ENCODE measurements around the gene ACSF2. TPM values are rescaled to one million over a fixed set of nuclear protein-coding genes. Genes with fewer than 3 reads are reported as not detected.

The ACSF2 gene
- total RNA-seq, 1 experiment from 2014 or later = 12.2 TPM

DNA sequence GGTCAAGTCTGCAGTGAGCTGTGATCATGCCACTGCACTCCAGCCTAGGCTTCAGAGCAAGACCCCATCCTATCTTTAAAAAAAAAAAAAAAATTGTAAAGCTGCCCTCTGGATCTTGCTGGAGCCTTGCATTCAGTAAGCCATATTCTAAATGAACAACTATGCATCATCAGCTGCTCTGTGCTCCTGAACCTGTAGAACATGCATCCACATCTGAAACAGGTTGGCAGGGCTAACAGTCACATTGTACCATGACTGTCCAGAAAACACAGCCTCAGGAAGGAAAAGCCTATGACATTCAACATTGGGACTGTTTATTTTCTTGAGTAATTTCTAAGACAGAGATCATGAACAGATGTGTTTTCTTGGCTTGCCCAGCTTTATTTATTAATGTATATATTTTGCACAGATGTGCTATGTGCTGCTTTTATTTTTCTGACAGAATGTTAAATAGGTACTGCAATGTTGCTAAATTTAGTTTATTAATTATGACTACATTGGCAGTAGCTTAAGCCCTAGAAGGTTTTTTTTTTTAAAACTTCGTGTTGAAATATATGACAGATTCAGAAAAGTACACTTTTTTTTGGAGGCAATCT is 19.8 kb downstream of the ACSF2 start:
- Histone ChIP-seq H3K9ac (ENCODE audit: extremely low read depth, insufficient read length, low read length) (no peak overlapping the region), H2BK15ac (ENCODE audit: low read depth, low read length) (no peak overlapping the region), H4K5ac (ENCODE audit: insufficient read length, low read depth, low read length) (no peak overlapping the region), H2BK20ac (ENCODE audit: low read depth, low read length, poor library complexity, severe bottlenecking) (no peak overlapping the region), H3K14ac (ENCODE audit: insufficient read depth, low read length) (no peak overlapping the region), H3K4me1 (ENCODE audit: insufficient read depth, low read length) (no peaks in the 10 kb centered on the region), H3K4ac (ENCODE audit: low read depth, low read length) (no peak overlapping the region), H2BK120ac (ENCODE audit: low read depth, low read length, poor library complexity, severe bottlenecking) (no peak overlapping the region), H2AK5ac (ENCODE audit: insufficient read length, low read length) (no peak overlapping the region), H3K18ac (ENCODE audit: insufficient read length, low read depth, low read length) (no peak overlapping the region), H3K23me2 (ENCODE audit: insufficient read length, low read depth, low read length, poor library complexity, severe bottlenecking) (no peaks in the 10 kb centered on the region), H3K79me2 (ENCODE audit: insufficient read depth, low read length) (no peaks in the 10 kb centered on the region), H4K8ac (replicated peaks; ENCODE audit: insufficient read length, low read depth, low read length) (no peak overlapping the region), H3K4me2 (ENCODE audit: insufficient read depth, insufficient read length, low read length) (no peak overlapping the region), H3K27me3 (ENCODE audit: insufficient read depth, low read length) (no peaks in the 10 kb centered on the region), H3T11ph (ENCODE audit: low read length) (no peak overlapping the region), H3K23ac (ENCODE audit: insufficient read length, low read depth, low read length) (no peak overlapping the region), H3K79me1 (ENCODE audit: insufficient read depth, low read depth, low read length, poor library complexity, severe bottlenecking) (no peaks in the 10 kb centered on the region), H3K9me3 (ENCODE audit: control insufficient read depth, low read depth, low read length) (no peaks in the 10 kb centered on the region), H2BK5ac (ENCODE audit: insufficient read length, low read length) (no peak overlapping the region), H2BK12ac (ENCODE audit: insufficient read length, low read depth, low read length) (no peak overlapping the region), H4K91ac (ENCODE audit: insufficient read length, low read depth, low read length) (no peak overlapping the region), H3K27ac (ENCODE audit: insufficient read length, low read depth, low read length) (no peak overlapping the region), H2AFZ (ENCODE audit: low read length) (no peak overlapping the region), H4K20me1 (ENCODE audit: control insufficient read depth, insufficient read depth, insufficient read length) (no peaks in the 10 kb centered on the region), H3K56ac (ENCODE audit: insufficient read length, low read depth, low read length) (no peak overlapping the region)
- no peaks in the 10 kb centered on the region for H3K36me3 Mint-ChIP-seq (ENCODE audit: insufficient read depth in 1 of 3, low read depth in 3 of 3)
- H3K27me3 Mint-ChIP-seq (ENCODE audit: low read depth) = no peaks in the 10 kb centered on the region; the same call in 1 of the 2 replicates
- no peaks in the 10 kb centered on the region for H3K9me3 Mint-ChIP-seq
- DNase-seq = no peak
- no peak overlapping the region for H3K4me3 Mint-ChIP-seq
- no peak for TF ChIP-seq CTCF (conservative IDR thresholded peaks at IDR 0.05)
- H3K4me1 Mint-ChIP-seq = peaks cover 5 to 6% of the 10 kb centered on the region in 2 experiments
- no peak overlapping the region for H3K27ac Mint-ChIP-seq
- no CpG with 5 or more reads among the region's 1 CpG for WGBS (ENCODE audit: extremely low coverage, insufficient read length, low lambda C conversion rate)
